ENCODE measurements around the gene CCDC92.

GRCh38 chr12:123990511-123990910 is 17.9 kb upstream of the CCDC92 start:
- no peak for TF ChIP-seq CTCF (conservative IDR thresholded peaks at IDR 0.05 in 1 of 2, IDR thresholded peaks at IDR 0.05 in 1 of 2; ENCODE audit: extremely low read depth in 1 of 2, insufficient read depth in 1 of 2, low read depth in 1 of 2, low read length in 2 of 2)
- TF ChIP-seq EZH2 (IDR thresholded peaks at IDR 0.05; ENCODE audit: borderline replicate concordance, low read length) = no peak

Data from mammary epithelial cell (primary cell).